OCI-LY7 (cell line): ENCODE results near the gene TEKTIP1. TPM values are rescaled to one million over a fixed set of nuclear protein-coding genes. Genes with fewer than 3 reads are reported as not detected.

ENCODE experiments used
- BruUV-seq: library from RNA; stranded (reverse); fragments of 400-500 nt; replicated peaks from 2 replicates; lab custom pipeline; 2021; lab: Mats Ljungman, UMichigan
- CTCF ChIA-PET: fragments of 300-600 bp; sonication (Branson Sonifier 250); formaldehyde crosslinking; loops from one replicate; lab custom pipeline; 2022; ENCODE audit warnings: antibody characterized with exemption; ENCODE audit not compliant: unreplicated experiment; lab: Charles Lee
- POLR2A ChIA-PET: fragments of 300-600 bp; sonication (Branson Sonifier 250); formaldehyde crosslinking; loops from one replicate; lab custom pipeline; 2022; ENCODE audit warnings: antibody characterized with exemption; lab: Charles Lee
- DNase-seq: peaks from one replicate; pipeline ENCODE4 v3.0.0-alpha.2; 2015; ENCODE audit warnings: low spot score
- H2AFZ ChIP-seq: fragments of 200-600 bp; sonication (generic), shearing (Covaris generic); 2 replicates; pipeline ENCODE4 v1.6.1; 2014; ENCODE audit warnings: mild to moderate bottlenecking, antibody characterized with exemption, low read length, moderate library complexity
- H3K27ac ChIP-seq: fragments of 200-600 bp; sonication (generic); 2 replicates; pipeline ENCODE4 v1.5.1; 2014; ENCODE audit warnings: mixed run types, low read depth, mild to moderate bottlenecking, moderate library complexity, low read length, inconsistent platforms; ENCODE audit not compliant: poor library complexity, severe bottlenecking
- H3K36me3 ChIP-seq: fragments of 200-600 bp; sonication (generic); 2 replicates; pipeline ENCODE4 v1.6.1; 2014; ENCODE audit warnings: mild to moderate bottlenecking, antibody characterized with exemption, low read length, moderate library complexity, mixed read lengths; ENCODE audit not compliant: insufficient read depth
- H3K4me1 ChIP-seq: fragments of 200-600 bp; sonication (generic); 2 replicates; pipeline ENCODE4 v1.5.1; 2014; ENCODE audit warnings: mild to moderate bottlenecking, low read length; ENCODE audit not compliant: insufficient read depth, poor library complexity, severe bottlenecking
- H3K4me2 ChIP-seq: fragments of 200-600 bp; sonication (generic); 2 replicates; pipeline ENCODE4 v1.6.1; 2014; ENCODE audit warnings: mild to moderate bottlenecking, low read length
- H3K4me3 ChIP-seq: fragments of 200-600 bp; sonication (generic); 2 replicates; pipeline ENCODE4 v1.5.1; 2014; ENCODE audit warnings: mild to moderate bottlenecking, low read depth, low read length; ENCODE audit not compliant: poor library complexity, severe bottlenecking
- H3K79me2 ChIP-seq: fragments of 200-600 bp; sonication (generic); 2 replicates; pipeline ENCODE4 v1.6.1; 2016; ENCODE audit warnings: low read depth, mild to moderate bottlenecking, low read length, moderate library complexity, mixed read lengths; ENCODE audit not compliant: insufficient read depth
- H3K9me2 ChIP-seq: fragments of 200-600 bp; sonication (generic); 2 replicates; pipeline ENCODE4 v1.6.1; 2016; ENCODE audit warnings: mild to moderate bottlenecking, low read length, mixed read lengths; ENCODE audit not compliant: insufficient read depth
- H3K9me3 ChIP-seq: fragments of 200-600 bp; sonication (generic); 2 replicates; pipeline ENCODE4 v1.6.1; 2014; ENCODE audit warnings: mild to moderate bottlenecking, mixed run types, low read length, mixed read lengths
- H4K20me1 ChIP-seq: fragments of 200-600 bp; sonication (generic); 2 replicates; pipeline ENCODE4 v1.6.1; 2014; ENCODE audit warnings: mild to moderate bottlenecking, antibody characterized with exemption, low read length, moderate library complexity, mixed read lengths; ENCODE audit not compliant: insufficient read depth
- EZH2phosphoT487 ChIP-seq: fragments of 200-600 bp; sonication (generic); IDR thresholded peaks from 2 replicates; pipeline ENCODE4 v1.6.1; 2018; ENCODE audit warnings: low read depth, borderline replicate concordance, mild to moderate bottlenecking, mixed run types, antibody characterized with exemption, low read length, moderate library complexity, mixed read lengths
- intact Hi-C: fragments of 100-400 bp; cut with micrococcal nuclease; formaldehyde crosslinking; loops from one replicate; pipeline ENCODE4 v1.10.0; 2022; ENCODE audit not compliant: unreplicated experiment
- total RNA-seq, 2 experiments: library from RNA; depleted of rRNA in 1 of 2; stranded (reverse); fragments of >200 nt in 1 of 2; shearing (Covaris generic) in 1 of 2; gene quantifications; 2 replicates each; pipeline ENCODE4 v1.2.3, GENCODE V29; 2014 to 2022
- TF ChIP-seq, protein P1 (sequence below): fragments of 200-600 bp; sonication (generic); conservative IDR thresholded peaks from 2 replicates; pipeline ENCODE4 v1.5.1; 2014; ENCODE audit warnings: mild to moderate bottlenecking, antibody characterized with exemption, low read length, moderate library complexity, mixed read lengths

TEKTIP1 gene
- total RNA-seq, 2 experiments from 2014 or later: 0.44 to 7.0 TPM

DNA sequence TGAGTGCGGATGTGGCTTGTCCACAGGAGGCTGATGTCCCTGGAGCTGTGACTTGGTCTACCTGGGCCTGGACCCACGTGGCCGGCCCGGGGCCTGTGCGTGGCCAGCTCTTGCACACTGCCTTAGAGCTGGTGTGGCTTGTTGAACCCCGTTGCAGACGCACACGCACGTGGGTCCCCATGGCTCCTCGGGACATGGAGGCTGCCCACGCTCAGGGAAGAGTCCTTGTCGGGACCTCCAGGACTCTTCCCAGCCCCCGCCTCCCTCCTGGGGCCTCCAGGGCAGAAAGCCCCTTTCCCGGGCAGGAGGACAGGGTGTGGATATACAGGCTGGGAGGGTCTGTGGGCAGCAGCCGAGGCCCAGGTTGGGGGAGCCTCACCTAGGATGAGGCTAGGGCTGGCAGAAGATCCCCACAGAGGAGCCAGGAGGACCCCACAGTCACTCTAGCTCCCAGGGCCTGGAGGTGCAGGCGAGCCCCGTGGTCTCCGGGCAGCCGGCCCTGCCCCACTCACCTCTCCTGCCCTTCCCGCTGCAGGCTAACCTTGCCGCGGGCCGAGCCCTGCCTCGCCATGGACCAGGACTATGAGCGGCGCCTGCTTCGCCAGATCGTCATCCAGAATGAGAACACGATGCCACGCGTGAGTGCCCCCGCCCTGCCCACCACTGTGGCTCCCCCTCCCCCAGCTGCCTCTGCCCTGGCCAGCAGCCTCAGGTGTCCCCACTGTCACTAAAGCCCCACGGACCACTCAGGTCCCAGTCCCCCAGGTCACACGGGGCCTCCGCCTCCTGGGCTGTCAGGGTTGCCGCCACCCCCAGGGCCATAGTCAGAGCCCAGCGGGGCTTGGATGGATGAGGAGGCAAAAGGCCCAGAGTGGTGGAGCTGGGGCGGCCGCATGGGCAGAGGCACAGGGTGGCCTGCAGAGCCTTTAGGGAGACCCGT is 16.3 kb upstream of the TEKTIP1 start:
- H3K4me2 ChIP-seq: no peak overlapping the region
- intact Hi-C loops: no loop called here
- H3K4me3 ChIP-seq: no peak overlapping the region
- DNase-seq: no peak
- BruUV-seq: no TSS peak
- H3K9me2 ChIP-seq: no peaks in the 10 kb centered on the region
- H3K27ac ChIP-seq: no peak overlapping the region
- H3K36me3 ChIP-seq: peaks cover 69% of the 10 kb centered on the region
- H3K9me3 ChIP-seq: no peaks in the 10 kb centered on the region
- no peaks in the 10 kb centered on the region for H4K20me1 ChIP-seq
- H2AFZ ChIP-seq: no peak overlapping the region
- H3K4me1 ChIP-seq: no peaks in the 10 kb centered on the region
- TF ChIP-seq EZH2phosphoT487: no peak
- TF ChIP-seq, protein P1, sequence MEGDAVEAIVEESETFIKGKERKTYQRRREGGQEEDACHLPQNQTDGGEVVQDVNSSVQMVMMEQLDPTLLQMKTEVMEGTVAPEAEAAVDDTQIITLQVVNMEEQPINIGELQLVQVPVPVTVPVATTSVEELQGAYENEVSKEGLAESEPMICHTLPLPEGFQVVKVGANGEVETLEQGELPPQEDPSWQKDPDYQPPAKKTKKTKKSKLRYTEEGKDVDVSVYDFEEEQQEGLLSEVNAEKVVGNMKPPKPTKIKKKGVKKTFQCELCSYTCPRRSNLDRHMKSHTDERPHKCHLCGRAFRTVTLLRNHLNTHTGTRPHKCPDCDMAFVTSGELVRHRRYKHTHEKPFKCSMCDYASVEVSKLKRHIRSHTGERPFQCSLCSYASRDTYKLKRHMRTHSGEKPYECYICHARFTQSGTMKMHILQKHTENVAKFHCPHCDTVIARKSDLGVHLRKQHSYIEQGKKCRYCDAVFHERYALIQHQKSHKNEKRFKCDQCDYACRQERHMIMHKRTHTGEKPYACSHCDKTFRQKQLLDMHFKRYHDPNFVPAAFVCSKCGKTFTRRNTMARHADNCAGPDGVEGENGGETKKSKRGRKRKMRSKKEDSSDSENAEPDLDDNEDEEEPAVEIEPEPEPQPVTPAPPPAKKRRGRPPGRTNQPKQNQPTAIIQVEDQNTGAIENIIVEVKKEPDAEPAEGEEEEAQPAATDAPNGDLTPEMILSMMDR: no peak
- CTCF ChIA-PET: no interaction called here
- H3K79me2 ChIP-seq: peaks cover 4% of the 10 kb centered on the region; the same call in 1 of the 2 replicates
- POLR2A ChIA-PET: interaction anchor here (0.7 kb wide), 1 partner anchor 32 kb away, joined by 6 read pairs; no protein-coding TSS in a partner anchor

DNA sequence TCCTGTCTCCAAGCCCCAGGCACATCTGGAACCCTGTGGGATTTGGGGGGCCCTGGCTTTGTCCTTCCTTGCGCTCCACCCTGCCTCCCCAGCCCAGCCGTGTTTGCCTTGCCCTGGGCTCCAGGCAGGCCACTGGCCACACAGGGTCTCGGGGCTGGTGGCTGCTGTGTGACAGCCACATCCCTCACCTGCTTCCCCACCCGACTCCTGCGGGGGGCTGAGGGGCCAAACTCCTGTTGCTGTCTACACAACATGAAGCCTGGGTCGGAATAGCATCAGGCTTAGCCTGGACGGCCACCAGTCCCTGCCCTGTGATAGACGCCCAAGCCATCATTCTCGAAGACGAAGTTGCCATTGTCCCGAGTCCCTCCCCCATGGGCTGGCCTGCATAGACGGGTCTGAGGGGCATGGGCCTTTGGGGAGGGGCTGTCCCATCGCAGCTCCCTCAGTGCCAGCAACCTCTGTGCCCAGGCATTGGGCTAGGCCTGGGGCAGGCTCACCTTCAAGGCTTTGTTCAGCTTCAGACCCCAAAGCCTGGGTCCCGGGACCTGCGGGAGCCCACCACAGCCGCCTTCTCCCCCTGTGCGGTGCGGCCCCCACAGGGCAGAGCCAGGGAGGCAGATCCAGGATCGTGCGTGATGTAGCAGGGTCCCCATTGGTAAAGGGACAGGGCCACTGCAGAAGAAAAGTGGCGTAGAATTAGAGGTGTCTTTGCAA is 15.5 kb upstream of the TEKTIP1 start:
- Histone ChIP-seq H3K9me3 (no peaks in the 10 kb centered on the region), H3K4me3 (no peak overlapping the region), H3K36me3 (peaks cover 69% of the 10 kb centered on the region), H3K4me2 (no peak overlapping the region), H3K9me2 (no peaks in the 10 kb centered on the region), H3K79me2 (no peaks in the 10 kb centered on the region; the same call in 1 of the 2 replicates), H3K27ac (no peak overlapping the region), H3K4me1 (no peaks in the 10 kb centered on the region), H4K20me1 (no peaks in the 10 kb centered on the region), H2AFZ (no peak overlapping the region)
- no TSS peak for BruUV-seq
- intact Hi-C loops: no loop called here
- no peak for TF ChIP-seq EZH2phosphoT487
- TF ChIP-seq, protein P1: no peak
- DNase-seq: no peak
- POLR2A ChIA-PET: no interaction called here
- CTCF ChIA-PET: no interaction called here
